GM10266 (cell line): ENCODE data around the gene CYP26B1.

Experiments
- DNase-seq: peaks from one replicate; pipeline ENCODE4 v3.0.0; 2012; ENCODE audit errors: extremely low spot score
- TF ChIP-seq, protein P1 (sequence below): IDR thresholded peaks from 2 replicates; pipeline ENCODE4 v1.5.1; 2012; ENCODE audit warnings: mild to moderate bottlenecking, low read depth; ENCODE audit not compliant: control insufficient read depth, insufficient read depth; ENCODE audit errors: missing control alignments

Gene CYP26B1

DNA sequence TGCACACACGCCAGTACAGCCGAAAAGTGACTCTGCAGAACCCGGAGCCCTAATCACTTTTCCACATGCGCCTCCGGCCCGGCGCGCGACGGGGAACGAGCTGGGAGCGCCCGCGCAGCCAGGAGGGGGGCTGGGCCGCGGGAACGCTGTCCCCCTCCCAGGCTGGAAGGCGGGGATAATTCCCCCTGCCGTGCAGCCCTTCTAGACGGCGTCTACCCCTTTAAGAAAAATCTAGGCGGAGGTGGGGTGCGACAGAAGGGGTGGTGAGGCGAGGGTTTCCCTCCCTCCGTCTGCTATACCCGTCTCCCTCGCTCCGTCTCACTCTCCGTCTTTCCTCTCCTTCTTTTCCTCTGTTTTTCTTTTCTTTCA, 2.4 kb downstream of the CYP26B1 start:
- no peak for DNase-seq

GRCh38 chr2:72144632-72145288, 2.9 kb downstream of the CYP26B1 start:
- DNase-seq, result no peak
- TF ChIP-seq, protein P1, sequence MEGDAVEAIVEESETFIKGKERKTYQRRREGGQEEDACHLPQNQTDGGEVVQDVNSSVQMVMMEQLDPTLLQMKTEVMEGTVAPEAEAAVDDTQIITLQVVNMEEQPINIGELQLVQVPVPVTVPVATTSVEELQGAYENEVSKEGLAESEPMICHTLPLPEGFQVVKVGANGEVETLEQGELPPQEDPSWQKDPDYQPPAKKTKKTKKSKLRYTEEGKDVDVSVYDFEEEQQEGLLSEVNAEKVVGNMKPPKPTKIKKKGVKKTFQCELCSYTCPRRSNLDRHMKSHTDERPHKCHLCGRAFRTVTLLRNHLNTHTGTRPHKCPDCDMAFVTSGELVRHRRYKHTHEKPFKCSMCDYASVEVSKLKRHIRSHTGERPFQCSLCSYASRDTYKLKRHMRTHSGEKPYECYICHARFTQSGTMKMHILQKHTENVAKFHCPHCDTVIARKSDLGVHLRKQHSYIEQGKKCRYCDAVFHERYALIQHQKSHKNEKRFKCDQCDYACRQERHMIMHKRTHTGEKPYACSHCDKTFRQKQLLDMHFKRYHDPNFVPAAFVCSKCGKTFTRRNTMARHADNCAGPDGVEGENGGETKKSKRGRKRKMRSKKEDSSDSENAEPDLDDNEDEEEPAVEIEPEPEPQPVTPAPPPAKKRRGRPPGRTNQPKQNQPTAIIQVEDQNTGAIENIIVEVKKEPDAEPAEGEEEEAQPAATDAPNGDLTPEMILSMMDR, result no peak

More for the DNA sequence above, 2.4 kb downstream of the CYP26B1 start:
- TF ChIP-seq, protein P1, result no peak

GRCh38 chr2:72144274-72144631, 3.4 kb downstream of the CYP26B1 start:
- TF ChIP-seq, protein P1, result no peak
- no peak for DNase-seq

GRCh38 chr2:72143441-72144273, 4.0 kb downstream of the CYP26B1 start:
- TF ChIP-seq, protein P1, result no peak

GRCh38 chr2:72142570-72143440, 4.9 kb downstream of the CYP26B1 start:
- DNase-seq, result no peak
- TF ChIP-seq, protein P1, result no peak

More at GRCh38 chr2:72143441-72144273, 4.0 kb downstream of the CYP26B1 start:
- no peak for DNase-seq

DNA sequence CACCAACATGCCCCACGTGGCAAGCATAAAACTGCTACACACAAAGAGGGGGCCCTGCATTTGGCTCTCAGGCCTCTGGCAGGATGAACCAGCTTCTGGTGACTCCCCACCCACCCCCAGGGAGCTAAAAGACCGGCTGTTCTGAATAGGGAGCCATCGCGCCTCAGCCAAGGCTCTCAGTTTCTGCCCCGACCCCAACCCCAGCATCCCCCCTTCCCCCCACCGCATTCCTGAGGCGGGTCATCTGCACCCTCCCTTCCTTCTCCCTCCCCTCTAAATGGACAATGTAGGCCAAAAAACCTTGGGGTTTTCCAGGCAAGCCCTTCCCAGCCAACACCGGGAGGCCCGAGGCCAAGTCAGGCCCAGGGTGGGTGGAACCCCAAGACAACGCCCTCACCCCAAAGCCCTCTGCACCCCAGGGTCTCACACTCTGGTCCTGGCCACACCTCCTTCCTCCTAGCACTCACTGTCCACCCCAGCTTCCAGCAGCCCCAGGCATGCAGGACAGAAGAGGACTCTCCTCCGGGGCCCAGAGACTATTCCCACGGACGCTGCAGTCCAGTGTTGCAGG, 5.7 kb downstream of the CYP26B1 start:
- TF ChIP-seq, protein P1, result no peak

More for the DNA sequence above, 5.7 kb downstream of the CYP26B1 start:
- DNase-seq, result no peak
